ENCODE data around the gene SGSM2. TPM values are rescaled to one million over a fixed set of nuclear protein-coding genes. Genes with fewer than 3 reads are reported as not detected.

SGSM2 gene
- total and polyA plus RNA-seq, 2 of the 8 experiments (the other 6 are each of a cell fraction or from before 2014, with no cell fraction given), result 44.5 to 77.7 TPM

- no peak overlapping the region for H3K4ac ChIP-seq (replicated peaks; ENCODE audit: insufficient read length, low read depth, low read length)
- POLR2A ChIA-PET (ENCODE audit: partially characterized antibody), result interaction anchor here (2.8 to 12.1 kb wide), 3 partner anchors 11 to 17 kb away, joined by 10 to 230 read pairs (median 21); partner anchors contain the start of genes SGSM2, SMG6, SRR and TSR1
- no peak overlapping the region for H2BK120ac ChIP-seq (replicated peaks; ENCODE audit: low read depth, low read length)
- no peak overlapping the region for H4K91ac ChIP-seq (replicated peaks; ENCODE audit: insufficient read length, low read length)
- H4K8ac ChIP-seq (ENCODE audit: extremely low read depth, insufficient read depth, low read length), result no peak overlapping the region
- no peak for TF ChIP-seq SIRT6 (IDR thresholded peaks at IDR 0.05; ENCODE audit: low read length)
- no peak for TF ChIP-seq POU5F1 (IDR thresholded peaks at IDR 0.05; ENCODE audit: low read depth, low read length)
- no peak for TF ChIP-seq KDM5A (IDR thresholded peaks at IDR 0.05; ENCODE audit: low read length)
- no peak for TF ChIP-seq ATF3 (IDR thresholded peaks at IDR 0.05; ENCODE audit: insufficient read depth, low read depth, low read length)
- no peak for TF ChIP-seq GTF2F1 (IDR thresholded peaks at IDR 0.05; ENCODE audit: borderline replicate concordance, low read depth, low read length)
- no peak for TF ChIP-seq SP1 (IDR thresholded peaks at IDR 0.05; ENCODE audit: low read depth, low read length)
- TF ChIP-seq RXRA (IDR thresholded peaks at IDR 0.05; ENCODE audit: insufficient read depth, low read depth, low read length), result no peak
- TF ChIP-seq BRCA1 (IDR thresholded peaks at IDR 0.05; ENCODE audit: low read depth, low read length), result no peak
- no peak for TF ChIP-seq KDM4A (IDR thresholded peaks at IDR 0.05; ENCODE audit: low read depth, low read length, severe bottlenecking)
- TF ChIP-seq E2F6 (IDR thresholded peaks at IDR 0.05), result no peak
- TF ChIP-seq HDAC6 (IDR thresholded peaks at IDR 0.05; ENCODE audit: low read depth, low read length), result no peak
- no peak for TF ChIP-seq CHD1 (IDR thresholded peaks at IDR 0.05; ENCODE audit: low read depth, low read length)
- TF ChIP-seq RAD21 (IDR thresholded peaks at IDR 0.05 in 1 of 2, conservative IDR thresholded peaks at IDR 0.05 in 1 of 2; ENCODE audit: low read depth in 2 of 2, low read length in 2 of 2), result no peak
- no peak for TF ChIP-seq TEAD4 (IDR thresholded peaks at IDR 0.05; ENCODE audit: low read depth, low read length)
- CTCF ChIA-PET (ENCODE audit: partially characterized antibody), result interaction anchor here (0.8 kb wide), 1 partner anchor 13 kb away, joined by 3 read pairs; no protein-coding TSS in a partner anchor
- no peak overlapping the region for H2AK5ac ChIP-seq (ENCODE audit: low read depth, low read length)
- FAIRE-seq (no peak), DNase-seq (ENCODE audit: low read depth in 1 of 2, low spot score in 2 of 2) (no peak)
- H3K18ac ChIP-seq (ENCODE audit: extremely low read depth, low read length), result no peak overlapping the region
- H3K79me1 ChIP-seq (ENCODE audit: low read depth, low read length), result no peaks in the 10 kb centered on the region
- peaks cover 0 to 5% of the 10 kb centered on the region in 2 experiments for H4K20me1 ChIP-seq (replicated peaks in 1 of 2; ENCODE audit: control insufficient read depth in 1 of 2, insufficient read depth in 2 of 2, low read length in 2 of 2)
- no peaks in the 10 kb centered on the region for H3K27me3 ChIP-seq (replicated peaks in 1 of 4; ENCODE audit: control insufficient read depth in 3 of 4, extremely low read depth in 1 of 4, insufficient read depth in 3 of 4, low read length in 3 of 4)
- H3K27ac ChIP-seq (ENCODE audit: low read depth, low read length), result no peak overlapping the region
- H2BK15ac ChIP-seq (ENCODE audit: low read length), result no peak overlapping the region
- no peak overlapping the region for H3K9ac ChIP-seq (replicated peaks in 1 of 4; ENCODE audit: extremely low read depth in 1 of 4, low read depth in 3 of 4, low read length in 3 of 4)
- no peak overlapping the region for H4K5ac ChIP-seq (ENCODE audit: insufficient read length, low read depth, low read length)
- no peak overlapping the region for H3K56ac ChIP-seq (replicated peaks; ENCODE audit: insufficient read length, low read depth, low read length)
- H3K4me3 ChIP-seq (ENCODE audit: extremely low read depth in 1 of 4, insufficient read depth in 2 of 4, low read depth in 3 of 4, low read length in 4 of 4), result no peak overlapping the region
- no peak overlapping the region for H3K4me2 ChIP-seq (ENCODE audit: insufficient read depth in 1 of 2, low read depth in 2 of 2, low read length in 2 of 2)
- H3K23me2 ChIP-seq (ENCODE audit: low read depth, low read length), result no peaks in the 10 kb centered on the region
- H2BK5ac ChIP-seq (ENCODE audit: low read depth, low read length), result no peak overlapping the region
- H3K14ac ChIP-seq (ENCODE audit: insufficient read length), result no peak overlapping the region
- no peaks in the 10 kb centered on the region for H3K4me1 ChIP-seq (replicated peaks in 1 of 4; ENCODE audit: control insufficient read depth in 3 of 4, insufficient read depth in 4 of 4, low read length in 3 of 4)
- no peak overlapping the region for H2BK20ac ChIP-seq (ENCODE audit: low read length)
- no peak overlapping the region for H2BK12ac ChIP-seq (ENCODE audit: low read depth, low read length)
- H2AFZ ChIP-seq (ENCODE audit: low read length), result no peak overlapping the region
- H3K9me3 ChIP-seq (ENCODE audit: insufficient read depth in 2 of 2, low read depth in 1 of 2, low read length in 1 of 2), result no peaks in the 10 kb centered on the region
- no peak overlapping the region for H3K23ac ChIP-seq (ENCODE audit: insufficient read length)
- peaks cover 10 to 24% (median 19%) of the 10 kb centered on the region in 4 experiments for H3K36me3 ChIP-seq (ENCODE audit: control insufficient read depth in 2 of 4, insufficient read depth in 4 of 4, low read length in 3 of 4)
- H3K79me2 ChIP-seq (ENCODE audit: control insufficient read depth in 1 of 2, insufficient read depth in 2 of 2, low read length in 2 of 2), result no peaks in the 10 kb centered on the region
Measured at GRCh38 chr17:2319051-2319450, 18.2 kb upstream of the SGSM2 start.

All from H1 (cell line).